Measurements from ENCODE around the gene FAM20C. TPM values are rescaled to one million over a fixed set of nuclear protein-coding genes. Genes with fewer than 3 reads are reported as not detected.
"Not testable (repeated sequence)": the region's sequence is repeated elsewhere in the genome, so short reads cannot be mapped to it uniquely, and the experiment has no call there.

Gene FAM20C
- total RNA-seq, 3 donors from 2014 or later, result 20.7 to 47.7 (median 26.5) TPM

DNA sequence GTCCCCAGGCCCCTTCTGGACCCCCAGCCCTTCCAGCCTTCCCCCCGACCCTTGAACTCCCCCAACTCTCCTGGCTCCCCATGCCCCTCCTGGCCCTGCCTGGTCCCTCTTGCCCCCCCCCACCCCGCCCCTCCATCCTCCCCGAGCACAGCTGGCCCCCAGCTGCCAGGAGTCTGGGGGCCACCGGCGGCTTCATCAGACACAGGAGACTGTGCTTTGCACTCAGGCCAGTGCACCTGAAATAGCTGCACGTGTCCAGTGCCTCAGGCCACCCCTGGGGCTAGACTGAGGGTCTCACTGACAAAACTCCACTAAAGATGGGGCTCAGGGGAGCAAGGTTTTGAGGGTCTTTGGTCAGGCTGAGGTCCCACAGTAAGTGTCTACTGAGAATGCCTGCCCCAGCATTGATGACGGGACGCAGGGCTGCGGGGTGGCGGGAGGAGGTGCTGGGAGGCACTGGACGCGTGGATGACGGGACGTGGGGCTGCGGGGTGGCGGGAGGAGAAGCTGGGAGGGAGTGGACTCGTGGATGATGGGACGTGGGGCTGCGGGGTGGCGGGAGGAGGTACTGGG lies 104.1 kb downstream of the FAM20C start:
- Histone ChIP-seq H3K4me1 (ENCODE audit: low read depth) (peaks cover 5% of the 10 kb centered on the region), H3K4me3 (no peak overlapping the region), H3K9me3 (no peaks in the 10 kb centered on the region), H3K36me3 (ENCODE audit: low read depth) (no peaks in the 10 kb centered on the region)
- ATAC-seq (no peak), DNase-seq (peak in 1 of 3 donors; percentile 17)
- no peak for TF ChIP-seq CTCF (IDR thresholded peaks at IDR 0.05)
- intact Hi-C loops (cut with DNase I, micrococcal nuclease), result no loop called here

DNA sequence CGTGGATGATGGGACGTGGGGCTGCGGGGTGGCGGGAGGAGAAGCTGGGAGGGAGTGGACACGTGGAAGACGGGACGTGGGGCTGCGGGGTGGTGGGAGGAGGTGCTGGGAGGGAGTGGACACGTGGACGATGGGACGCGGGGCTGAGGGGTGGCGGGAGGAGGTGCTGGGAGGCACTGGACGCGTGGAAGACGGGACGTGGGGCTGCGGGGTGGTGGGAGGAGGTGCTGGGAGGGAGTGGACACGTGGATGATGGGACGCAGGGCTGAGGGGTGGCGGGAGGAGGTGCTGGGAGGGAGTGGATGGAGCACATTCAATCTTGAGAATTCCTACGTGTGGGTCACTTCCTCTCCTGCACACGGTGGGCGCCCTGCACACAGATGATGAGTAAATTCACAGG lies 104.8 kb downstream of the FAM20C start:
- DNase-seq, result peak in 1 of 3 donors; percentile 18
- H3K36me3 ChIP-seq (ENCODE audit: low read depth); intact Hi-C loops (cut with DNase I, micrococcal nuclease); H3K9me3 ChIP-seq; H3K4me1 ChIP-seq (ENCODE audit: low read depth); H3K4me3 ChIP-seq; ATAC-seq: not testable (repeated sequence)

- TF ChIP-seq CTCF (IDR thresholded peaks at IDR 0.05), result no peak
- H3K9me3 ChIP-seq, result no peaks in the 10 kb centered on the region
- peaks cover 5% of the 10 kb centered on the region for H3K4me1 ChIP-seq (ENCODE audit: low read depth)
- H3K36me3 ChIP-seq (ENCODE audit: low read depth), result no peaks in the 10 kb centered on the region
- intact Hi-C loops (cut with DNase I, micrococcal nuclease), result no loop called here
- H3K4me3 ChIP-seq, result no peak overlapping the region
- DNase-seq (peak in 1 of 3 donors; percentile 18), ATAC-seq (no peak)
Measured at GRCh38 chr7:297611-298374, 105.4 kb downstream of the FAM20C start.

- Histone ChIP-seq H3K4me1 (ENCODE audit: low read depth) (peaks cover 5% of the 10 kb centered on the region), H3K9me3 (no peaks in the 10 kb centered on the region), H3K36me3 (ENCODE audit: low read depth) (no peaks in the 10 kb centered on the region), H3K4me3 (no peak overlapping the region)
- no peak for TF ChIP-seq CTCF (IDR thresholded peaks at IDR 0.05)
- intact Hi-C loops (cut with DNase I, micrococcal nuclease), result no loop called here
- ATAC-seq (no peak), DNase-seq (peak in 1 of 3 donors; percentile 11)
Measured at GRCh38 chr7:298375-298702, 106.0 kb downstream of the FAM20C start.

GRCh38 chr7:298743-299142 lies 106.4 kb downstream of the FAM20C start:
- Histone ChIP-seq H3K36me3 (ENCODE audit: low read depth) (no peaks in the 10 kb centered on the region), H3K9me3 (no peaks in the 10 kb centered on the region), H3K4me1 (ENCODE audit: low read depth) (peaks cover 5% of the 10 kb centered on the region), H3K4me3 (no peak overlapping the region)
- intact Hi-C loops (cut with DNase I, micrococcal nuclease), result no loop called here
- no peak for DNase-seq
- no peak for ATAC-seq
- no peak for TF ChIP-seq CTCF (IDR thresholded peaks at IDR 0.05)

DNA sequence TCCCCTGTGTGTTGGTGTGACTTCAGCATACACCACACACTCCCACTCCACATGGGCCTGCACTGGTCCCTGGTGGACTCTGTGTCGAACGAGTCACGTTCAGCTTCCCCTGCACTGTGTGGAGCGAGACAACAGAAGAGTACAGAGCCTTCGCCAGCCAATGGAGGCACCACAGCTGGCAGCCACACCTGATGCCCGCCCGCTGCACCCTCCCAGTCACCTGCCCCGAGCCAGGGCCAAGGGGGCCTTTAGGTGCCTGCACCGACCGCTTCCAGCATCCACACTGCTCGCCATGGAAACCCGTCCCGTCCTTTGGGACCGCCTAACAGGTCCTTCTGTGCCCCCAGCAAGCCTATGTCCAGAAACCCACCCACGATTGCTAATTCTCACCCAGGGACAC lies 106.8 kb downstream of the FAM20C start:
- Histone ChIP-seq H3K4me1 (ENCODE audit: low read depth) (peaks cover 5% of the 10 kb centered on the region), H3K36me3 (ENCODE audit: low read depth) (no peaks in the 10 kb centered on the region), H3K9me3 (no peaks in the 10 kb centered on the region), H3K4me3 (no peak overlapping the region)
- no peak for TF ChIP-seq CTCF (IDR thresholded peaks at IDR 0.05)
- intact Hi-C loops (cut with DNase I, micrococcal nuclease), result no loop called here
- DNase-seq (peak in 1 of 3 donors; percentile 9), ATAC-seq (no peak)
